Stimulated activated CD4-positive, alpha-beta T cell treated with anti-CD3 and anti-CD28 coated beads, Interleukin-4, amount 100 ng/mL, for 48 hours (primary cell): ENCODE data around the gene RBM46.

Experiments used
- DNase-seq, 2 donors: peaks; one replicate each; pipeline ENCODE4 v3.0.0-alpha.2; 2020; ENCODE audit warnings: low read depth in 2 of 2

The RBM46 gene, protein sequence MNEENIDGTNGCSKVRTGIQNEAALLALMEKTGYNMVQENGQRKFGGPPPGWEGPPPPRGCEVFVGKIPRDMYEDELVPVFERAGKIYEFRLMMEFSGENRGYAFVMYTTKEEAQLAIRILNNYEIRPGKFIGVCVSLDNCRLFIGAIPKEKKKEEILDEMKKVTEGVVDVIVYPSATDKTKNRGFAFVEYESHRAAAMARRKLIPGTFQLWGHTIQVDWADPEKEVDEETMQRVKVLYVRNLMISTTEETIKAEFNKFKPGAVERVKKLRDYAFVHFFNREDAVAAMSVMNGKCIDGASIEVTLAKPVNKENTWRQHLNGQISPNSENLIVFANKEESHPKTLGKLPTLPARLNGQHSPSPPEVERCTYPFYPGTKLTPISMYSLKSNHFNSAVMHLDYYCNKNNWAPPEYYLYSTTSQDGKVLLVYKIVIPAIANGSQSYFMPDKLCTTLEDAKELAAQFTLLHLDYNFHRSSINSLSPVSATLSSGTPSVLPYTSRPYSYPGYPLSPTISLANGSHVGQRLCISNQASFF

DNA sequence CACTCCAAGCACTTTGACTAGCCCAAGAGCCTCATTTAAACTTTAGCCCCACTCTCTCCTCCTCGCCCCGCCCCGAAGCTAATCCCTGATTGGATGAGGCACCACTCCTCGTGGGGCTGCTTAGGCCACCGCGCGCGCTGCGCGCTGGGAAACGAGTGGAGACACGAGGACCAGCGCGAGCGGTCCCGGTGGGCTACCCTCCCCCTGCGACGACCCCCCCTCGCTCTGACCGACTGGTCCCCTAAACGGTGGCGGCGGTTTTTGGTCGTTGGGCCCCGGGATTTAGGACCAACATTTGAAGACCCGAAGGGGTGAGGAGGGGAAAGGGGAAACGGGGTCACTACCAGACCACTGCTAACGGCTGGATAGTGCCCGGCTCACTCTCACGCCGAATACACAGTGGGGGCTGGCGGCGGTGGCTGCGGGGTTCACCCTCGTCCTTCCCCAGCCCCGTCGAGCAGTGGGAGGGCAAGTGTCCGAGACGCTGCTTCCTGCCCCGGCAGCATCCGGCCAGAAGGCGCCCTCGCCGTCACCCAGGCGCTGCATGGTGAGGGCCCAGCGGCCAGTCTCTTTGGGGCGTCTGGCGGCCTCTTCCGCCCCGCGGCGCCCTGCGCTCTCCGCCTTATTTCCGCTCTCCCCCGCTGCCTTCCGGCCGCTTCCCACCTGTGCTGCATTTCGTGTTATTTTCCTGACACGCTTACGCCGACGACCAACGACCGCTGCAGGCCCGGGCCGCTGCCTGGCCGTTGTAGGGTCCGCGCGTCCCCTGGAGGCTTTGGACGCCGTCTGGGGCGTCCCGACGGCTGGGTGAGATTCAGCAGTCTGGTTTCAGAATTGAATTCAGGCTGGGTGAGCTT lies at the start of gene RBM46:
Gene RBM46 (plus strand): TSS at position 147 of the 857 bp plus-strand sequence. CDS start 15,481 bp downstream, outside the sequence.
- no peak for DNase-seq

DNA sequence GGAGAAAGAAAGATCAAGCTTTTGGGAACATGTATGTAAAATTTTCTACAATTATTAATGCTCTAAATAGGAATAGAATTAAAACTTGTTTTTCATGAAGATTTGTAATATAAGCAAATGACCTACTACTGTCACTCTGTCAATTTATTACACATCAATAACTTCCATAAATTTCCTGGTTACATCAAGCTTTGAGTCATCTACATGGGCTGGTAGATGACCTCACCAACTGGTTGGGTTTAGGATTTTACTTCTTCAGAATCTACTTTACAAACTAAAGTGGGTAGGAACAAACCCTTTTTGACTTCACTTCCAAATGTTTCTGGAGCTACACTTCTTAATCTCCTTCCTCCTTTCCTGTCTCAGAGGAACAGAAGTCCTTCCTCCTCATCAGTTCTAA lies 49.3 kb upstream of the RBM46 start:
- no peak for DNase-seq

DNA sequence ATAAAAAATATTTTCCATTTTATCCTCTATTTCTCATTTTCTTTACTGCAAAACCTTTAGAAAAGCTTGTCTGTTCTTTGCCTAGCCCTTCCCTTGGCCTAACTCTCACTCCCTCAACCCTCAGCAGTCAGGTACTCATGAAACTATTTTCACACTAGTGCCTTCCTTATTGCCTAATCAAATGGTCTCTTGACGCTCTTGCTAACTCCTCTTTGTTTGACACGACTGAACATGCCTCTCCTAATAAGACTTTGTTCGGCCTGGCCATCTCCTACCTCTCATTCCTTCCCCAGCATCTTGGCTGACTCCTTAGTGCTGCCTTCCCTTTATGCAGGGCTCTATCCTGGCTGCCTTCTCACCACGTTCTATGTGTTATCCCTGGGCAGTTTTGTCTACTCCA lies 48.4 kb upstream of the RBM46 start:
- DNase-seq: no peak

DNA sequence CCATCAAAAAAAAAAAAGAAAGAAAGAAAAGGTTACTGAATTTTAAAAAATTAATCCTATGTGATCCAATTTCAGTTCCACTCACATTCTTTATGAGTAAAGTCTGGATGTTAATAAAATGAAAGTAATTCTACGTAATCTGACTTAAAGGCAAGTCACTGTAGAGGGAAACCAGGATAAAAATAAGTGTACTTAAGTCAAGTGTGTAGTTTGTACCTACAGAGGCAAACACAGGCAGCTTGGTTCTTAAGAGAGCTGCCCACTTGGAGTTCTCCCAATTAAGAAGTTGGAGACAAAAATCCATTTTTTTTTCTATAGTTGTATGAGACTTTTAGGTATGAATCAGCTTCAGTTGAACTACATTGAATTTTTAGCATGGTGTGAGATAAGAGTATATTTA lies 44.3 kb upstream of the RBM46 start:
- no peak for DNase-seq

DNA sequence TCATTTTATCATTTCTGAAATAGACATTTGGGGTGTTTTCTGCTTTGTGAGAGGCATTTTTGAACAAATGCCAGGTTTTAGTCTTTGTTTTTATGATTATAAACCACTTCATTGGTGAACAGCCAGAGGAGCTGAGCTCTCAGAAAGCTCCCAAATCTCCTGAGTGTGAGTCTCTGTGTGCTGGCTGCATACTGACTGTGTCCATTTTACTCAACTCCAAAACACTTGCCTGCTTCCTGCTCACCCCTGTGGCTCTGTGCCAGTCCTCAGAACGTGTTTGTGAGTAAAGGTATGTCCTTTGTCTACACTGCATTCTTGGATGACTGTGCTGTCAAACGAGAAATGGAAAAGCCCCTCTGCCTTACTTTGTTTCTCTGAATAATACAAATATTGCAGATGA lies 42.6 kb upstream of the RBM46 start:
- no peak for DNase-seq

DNA sequence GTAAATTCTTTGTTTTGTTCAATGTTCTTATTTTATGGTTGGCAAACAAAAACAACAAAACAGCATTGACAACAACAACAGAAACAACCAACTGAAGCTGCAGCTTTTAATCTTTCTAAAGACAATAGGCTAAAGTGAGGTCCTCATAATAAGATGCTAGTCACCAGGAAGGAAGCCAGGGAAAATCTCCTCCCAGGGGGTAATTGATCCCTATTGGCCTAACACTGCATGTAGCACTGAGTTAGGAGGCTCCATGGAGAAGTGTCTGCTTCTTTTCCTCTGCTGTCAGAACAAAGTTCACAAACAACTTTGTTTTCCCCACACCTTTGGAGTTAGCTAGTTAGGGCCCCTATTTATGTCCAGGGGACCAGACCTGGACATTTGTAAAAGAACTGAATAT lies 42.0 kb upstream of the RBM46 start:
- no peak for DNase-seq

DNA sequence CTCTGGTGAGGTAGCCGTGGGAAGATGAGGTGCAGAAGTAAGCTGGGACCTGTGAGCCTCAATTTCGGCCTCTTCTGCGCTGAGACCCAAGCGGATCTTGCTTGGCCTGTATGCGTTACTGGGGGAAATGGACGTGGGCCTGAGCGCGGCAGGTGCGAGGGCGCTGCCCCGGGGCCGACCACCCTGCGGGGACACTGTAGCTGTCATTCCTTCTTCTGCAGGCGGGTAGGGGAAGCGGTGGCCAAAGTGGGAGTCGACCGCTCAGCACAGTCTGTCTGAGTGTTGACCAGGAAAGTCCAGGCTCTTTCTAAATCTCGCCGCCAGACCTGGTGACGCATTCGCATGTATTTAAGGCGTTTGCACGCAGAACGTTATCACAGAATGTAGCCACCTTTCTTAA lies 40.6 kb upstream of the RBM46 start:
- DNase-seq: no peak

DNA sequence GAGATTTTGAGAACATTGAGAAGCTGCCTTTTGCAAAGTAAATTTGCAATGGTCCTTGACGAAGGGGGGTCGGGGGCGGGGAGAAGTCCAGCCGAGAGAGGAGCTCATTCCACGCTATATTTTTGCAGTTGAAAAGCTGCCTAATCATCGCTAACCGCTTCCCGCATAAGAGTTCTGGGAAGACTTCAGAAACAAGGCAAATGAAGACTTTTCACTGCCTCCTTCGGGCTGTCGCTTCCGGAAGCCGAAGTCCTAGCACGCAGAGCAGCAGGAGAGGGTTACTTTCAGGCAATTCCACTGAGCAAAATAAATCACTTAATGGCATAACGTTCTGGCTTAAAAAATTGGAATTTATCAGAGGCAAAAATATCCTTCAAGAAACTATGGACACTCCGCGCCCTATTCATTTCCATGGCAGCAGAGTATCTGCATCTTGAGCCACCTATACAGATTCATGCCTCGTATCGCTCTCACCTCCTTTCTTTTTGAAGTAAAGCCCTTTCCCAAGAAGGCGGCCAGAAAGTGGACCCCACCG lies 39.9 kb upstream of the RBM46 start:
- no peak for DNase-seq

DNA sequence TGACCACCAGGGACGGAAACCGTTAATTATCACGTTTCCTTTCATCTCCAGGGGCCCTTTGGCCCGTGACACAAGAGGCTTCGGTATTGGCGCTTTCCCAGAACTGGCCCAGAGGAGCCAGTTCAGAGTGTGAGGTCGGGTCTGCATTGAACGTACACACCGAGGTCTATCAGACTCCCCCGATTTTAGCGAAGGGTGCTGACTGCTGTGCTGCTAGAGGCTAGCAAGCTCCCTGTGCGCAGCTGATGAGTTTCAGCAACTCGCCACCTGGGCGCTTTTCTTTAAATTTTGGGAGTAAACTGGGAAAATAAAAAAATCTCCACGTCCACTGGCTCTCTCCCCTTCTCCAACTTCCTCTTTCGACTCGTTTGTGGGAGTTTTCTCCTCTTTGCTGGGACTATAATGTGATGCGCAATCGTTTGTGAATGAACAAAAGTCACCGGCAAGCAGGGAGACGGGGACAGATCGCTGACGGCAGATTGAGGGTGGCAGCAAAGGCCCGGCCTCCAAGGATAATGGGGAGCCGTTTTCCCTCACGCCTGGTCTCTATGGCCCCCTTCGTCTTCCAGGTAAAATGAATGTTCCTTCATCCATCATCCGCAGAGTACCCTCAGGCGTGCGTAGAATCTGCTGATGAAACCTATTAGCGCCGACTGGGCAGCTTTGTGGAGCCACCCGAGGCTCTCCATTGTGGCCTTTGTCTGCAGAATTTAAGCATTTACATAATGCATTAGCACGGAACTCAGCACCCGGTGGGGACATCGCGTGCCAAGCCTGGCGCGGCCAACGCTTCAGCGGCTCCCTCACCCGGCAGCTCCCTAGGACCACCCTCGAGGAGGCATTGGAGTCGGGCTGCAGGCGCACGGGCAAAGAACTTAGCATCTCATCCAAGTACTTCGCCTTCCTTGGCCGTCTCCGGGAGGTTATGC lies 38.9 kb upstream of the RBM46 start:
- DNase-seq: no peak

DNA sequence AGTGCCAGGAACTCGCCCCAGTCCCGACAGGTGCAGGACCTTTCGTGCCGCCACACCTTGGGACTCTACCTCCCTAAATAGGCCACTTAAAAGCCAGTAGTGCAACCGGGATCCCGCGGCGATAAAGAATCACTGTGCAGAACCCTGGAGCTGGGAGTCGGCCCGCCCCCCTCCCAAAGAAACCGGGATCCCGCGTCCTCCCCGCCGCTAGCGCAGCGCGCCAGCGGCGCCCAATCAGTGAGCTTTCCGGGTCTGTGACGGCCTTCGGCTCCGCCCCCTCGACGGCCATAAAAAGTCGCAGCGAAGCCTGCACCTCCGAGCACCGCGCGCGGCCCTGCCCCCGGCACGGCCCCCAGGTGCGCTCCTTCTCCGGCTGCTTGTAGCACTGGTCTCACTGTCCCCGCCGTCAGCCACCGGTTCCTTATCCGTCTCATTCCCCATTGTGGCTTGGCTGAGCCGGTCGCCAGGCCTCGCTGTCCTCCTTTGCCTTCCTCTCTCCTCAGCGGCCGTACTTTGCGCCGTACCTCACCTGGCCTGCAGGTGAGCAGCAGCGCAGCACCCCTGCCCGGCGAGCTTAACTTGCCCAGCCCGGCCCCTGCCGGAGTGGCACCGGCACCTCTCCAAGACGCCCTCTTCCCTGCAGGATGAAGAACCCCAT lies 37.3 kb upstream of the RBM46 start, which contains the start of gene LRAT:
Gene LRAT (plus strand): TSS at position 318 of the 658 bp plus-strand sequence. CDS start 327 bp downstream, at position 645.
- DNase-seq: peak; percentile 28

DNA sequence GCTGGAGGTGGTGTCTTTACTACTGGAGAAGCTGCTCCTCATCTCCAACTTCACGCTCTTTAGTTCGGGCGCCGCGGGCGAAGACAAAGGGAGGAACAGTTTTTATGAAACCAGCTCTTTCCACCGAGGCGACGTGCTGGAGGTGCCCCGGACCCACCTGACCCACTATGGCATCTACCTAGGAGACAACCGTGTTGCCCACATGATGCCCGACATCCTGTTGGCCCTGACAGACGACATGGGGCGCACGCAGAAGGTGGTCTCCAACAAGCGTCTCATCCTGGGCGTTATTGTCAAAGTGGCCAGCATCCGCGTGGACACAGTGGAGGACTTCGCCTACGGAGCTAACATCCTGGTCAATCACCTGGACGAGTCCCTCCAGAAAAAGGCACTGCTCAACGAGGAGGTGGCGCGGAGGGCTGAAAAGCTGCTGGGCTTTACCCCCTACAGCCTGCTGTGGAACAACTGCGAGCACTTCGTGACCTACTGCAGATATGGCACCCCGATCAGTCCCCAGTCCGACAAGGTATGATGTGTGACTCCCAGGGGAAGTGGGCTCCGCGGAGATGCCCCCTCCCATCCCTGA lies 36.6 kb upstream of the RBM46 start:
- DNase-seq: no peak

DNA sequence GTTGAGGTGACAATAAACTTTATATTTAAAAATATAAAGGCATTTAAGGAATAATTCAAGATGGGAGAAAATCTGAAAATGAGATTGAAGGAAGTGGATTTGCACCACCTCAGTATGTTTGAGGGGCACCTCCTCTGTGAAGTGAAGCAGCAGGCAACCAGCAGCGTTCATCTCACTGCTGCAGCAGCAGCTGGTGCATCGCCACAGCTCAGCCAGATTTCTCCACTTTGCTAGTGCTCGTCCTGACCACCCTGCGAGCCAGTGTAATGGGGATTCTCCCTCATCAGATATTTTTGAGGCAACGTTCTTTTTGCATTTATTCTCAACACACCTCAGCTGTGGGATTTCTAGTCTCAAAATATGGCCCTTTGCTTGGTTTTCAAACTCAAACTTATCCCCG lies 23.4 kb upstream of the RBM46 start:
- DNase-seq: no peak

DNA sequence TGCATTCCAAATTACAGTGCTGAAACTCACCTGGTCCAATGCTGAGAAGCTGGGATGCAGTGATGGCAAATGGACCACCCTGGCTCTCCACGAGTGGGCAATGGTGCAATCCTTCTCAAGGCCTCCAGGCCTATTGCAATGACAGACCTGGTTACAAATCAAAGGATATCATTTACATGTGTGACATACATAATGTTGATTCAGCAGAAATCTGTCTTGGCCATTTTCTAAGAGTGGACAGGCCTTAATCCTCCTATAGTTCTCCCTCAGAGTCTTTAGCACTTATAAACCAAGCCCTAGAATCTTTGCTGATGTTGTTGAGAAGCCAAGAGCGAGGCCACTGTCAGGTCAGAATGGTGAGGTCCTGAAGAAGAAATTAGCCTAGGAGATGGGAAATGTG lies 20.2 kb upstream of the RBM46 start:
- no peak for DNase-seq

DNA sequence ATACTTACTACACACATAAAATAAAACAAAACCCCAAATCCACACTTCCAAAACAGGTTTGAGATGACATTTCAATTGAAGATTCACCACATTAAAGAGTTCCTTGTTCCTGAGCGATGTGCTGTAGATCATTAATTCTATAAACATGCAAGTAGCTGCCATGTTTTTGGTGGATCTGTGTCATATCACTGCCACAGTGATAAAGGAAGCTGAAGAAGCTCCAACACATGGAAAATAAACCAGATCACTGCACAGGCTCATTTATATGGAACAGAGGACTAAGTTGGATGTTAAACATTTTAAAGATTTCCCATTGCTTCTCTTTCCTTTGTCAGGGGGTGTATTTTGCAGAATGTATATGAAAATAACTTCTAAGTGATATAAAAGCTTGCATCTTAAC lies 2.8 kb upstream of the RBM46 start:
- DNase-seq: no peak

DNA sequence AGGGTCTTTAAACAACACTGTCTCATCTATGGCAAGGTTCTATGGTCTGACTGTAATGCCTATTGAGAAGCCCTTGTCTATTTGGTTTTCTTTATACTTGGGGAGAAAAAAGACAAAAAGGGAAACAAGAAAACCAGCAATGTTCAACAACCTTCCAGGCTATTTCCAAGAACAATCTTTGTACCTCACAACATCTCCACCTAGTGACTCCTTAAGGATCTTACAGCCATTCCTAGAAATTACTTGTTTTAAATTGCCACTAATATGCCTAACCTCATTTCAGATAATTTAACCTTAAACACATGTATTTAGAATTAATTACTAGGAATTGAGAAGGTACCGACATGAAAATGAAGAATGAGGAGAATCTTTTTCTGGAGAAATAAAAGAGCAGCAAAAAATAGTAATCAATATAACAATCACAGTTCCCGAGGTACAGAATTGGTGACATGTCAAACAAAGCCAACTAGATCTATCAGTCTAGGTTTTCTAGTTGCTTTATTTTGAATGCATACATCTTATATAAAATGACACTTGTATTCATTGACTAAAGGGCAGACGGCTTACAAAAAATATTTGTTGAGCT lies 1.6 kb upstream of the RBM46 start:
- no peak for DNase-seq

DNA sequence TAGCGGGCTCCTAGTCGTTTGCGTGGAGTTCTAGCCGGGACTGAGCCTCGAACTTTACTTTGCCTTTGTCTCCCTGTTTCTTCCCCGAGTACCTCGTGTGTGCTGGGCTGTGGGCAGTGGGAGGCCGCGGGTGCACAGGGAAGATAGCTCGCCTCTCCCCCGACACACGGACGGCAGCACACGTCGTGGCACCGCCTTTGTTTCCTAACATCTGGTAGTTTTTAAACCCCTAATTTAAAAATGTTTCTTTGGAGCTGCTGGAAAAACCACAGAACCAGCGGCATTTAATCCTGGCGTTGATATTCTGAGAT lies 866 bp downstream of the RBM46 start:
- no peak for DNase-seq

DNA sequence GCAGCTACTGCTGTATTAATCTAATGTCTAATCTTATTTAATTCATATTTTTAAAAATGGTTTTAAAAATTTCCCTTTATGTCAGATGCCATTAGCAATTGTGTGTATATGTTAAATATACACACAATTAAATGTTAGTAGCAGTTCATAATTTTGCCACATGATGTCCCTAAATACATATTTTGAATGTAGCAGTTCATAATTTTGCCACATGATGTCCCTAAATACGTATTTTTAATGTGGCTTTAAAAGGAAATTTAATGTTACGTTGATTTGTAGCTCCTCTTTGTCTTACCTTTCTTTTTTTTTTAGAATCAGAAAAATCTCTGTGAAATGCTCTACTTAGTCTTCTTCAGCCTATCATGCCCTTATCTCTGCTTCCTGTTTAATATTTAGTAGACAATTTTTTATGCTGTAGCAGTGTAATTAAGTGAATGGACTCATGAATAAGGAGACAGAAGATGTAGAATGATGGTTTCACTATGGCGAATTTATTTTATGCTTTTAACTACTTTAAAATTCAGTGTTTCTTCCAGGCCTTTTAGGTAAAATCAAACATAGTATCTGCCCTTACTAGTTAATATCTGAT lies 26.1 kb downstream of the RBM46 start:
- no peak for DNase-seq

DNA sequence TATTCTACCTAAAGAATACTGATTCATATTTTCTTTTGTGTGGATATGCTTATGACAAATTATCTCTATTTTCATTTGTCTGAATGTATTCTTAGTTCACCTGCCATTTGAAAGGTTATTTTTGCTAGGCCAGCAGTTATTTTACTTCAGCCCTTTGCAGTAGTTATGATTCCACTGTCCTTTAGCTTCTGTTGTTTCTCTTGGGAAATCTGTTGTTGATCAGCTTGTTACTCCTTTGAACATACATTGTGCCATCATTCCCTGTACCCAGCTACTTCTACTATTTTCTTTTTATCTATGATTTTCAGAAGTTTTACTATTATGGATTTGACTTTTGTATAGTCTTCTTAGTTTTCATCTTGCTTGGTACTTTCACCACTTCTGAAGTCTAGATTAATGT lies 37.2 kb downstream of the RBM46 start:
- no peak for DNase-seq

DNA sequence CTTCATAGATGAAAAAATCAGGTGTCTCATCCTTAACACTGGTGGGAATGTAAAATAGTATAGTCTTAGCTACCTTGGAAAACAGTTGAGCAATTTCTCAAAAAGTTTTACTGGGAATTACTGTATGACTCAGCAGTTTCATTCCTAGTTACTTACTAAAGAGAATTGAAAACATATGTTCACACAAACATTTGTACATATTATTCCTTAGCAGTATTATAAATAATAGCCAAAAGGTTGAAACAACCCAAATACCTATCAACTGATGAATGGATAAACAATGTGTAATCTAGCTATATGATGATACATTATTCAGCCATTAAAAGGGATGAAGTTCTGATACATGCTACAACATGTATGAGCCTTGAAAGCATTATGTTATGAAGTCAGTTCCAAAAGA lies 41.7 kb downstream of the RBM46 start:
- DNase-seq: no peak

DNA sequence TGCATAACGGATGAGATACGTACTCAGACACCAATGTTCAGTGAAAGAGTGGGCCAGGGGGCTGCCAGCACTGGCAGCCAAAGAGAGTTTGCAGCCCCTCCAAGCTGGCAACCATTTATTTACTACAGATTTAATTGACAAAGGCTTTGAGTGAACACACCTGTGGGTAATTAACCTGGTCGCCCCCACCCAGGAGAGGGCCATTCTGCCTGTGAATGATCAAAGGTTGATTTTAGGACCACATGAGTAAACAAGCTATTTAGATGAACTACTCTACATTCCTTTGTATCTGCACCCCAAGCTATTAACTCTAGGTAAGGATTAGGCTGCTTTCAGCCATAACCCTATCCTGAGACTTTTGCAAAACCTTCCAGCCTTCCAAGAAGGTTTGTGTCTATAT lies 55.0 kb downstream of the RBM46 start:
- no peak for DNase-seq
